SU-DHL-6 (cell line): ENCODE data around the gene IGFBP3.

Source experiments
- H2AFZ ChIP-seq: fragments of 200-600 bp; sonication (generic); 2 replicates; pipeline ENCODE4 v1.6.1; 2014; ENCODE audit warnings: low read depth, mild to moderate bottlenecking, moderate library complexity, mixed read lengths, antibody characterized with exemption, low read length; ENCODE audit not compliant: severe bottlenecking
- H3F3A ChIP-seq: fragments of 200-600 bp; shearing (Covaris generic); 2 replicates; pipeline ENCODE4 v1.6.0; 2016; ENCODE audit warnings: antibody characterized with exemption, mild to moderate bottlenecking; ENCODE audit not compliant: insufficient read depth
- H3K27ac ChIP-seq: fragments of 200-600 bp; sonication (generic); 2 replicates; pipeline ENCODE4 v1.5.1; 2016; ENCODE audit warnings: low read depth, mild to moderate bottlenecking, low read length, moderate library complexity, mixed read lengths
- H3K27me3 ChIP-seq: fragments of 200-600 bp; sonication (generic), shearing (Covaris generic); 2 replicates; pipeline ENCODE4 v1.6.0; 2014; ENCODE audit warnings: mild to moderate bottlenecking, low read length
- H3K36me3 ChIP-seq: fragments of 200-600 bp; sonication (generic); 2 replicates; pipeline ENCODE4 v1.6.1; 2014; ENCODE audit warnings: mild to moderate bottlenecking, low read length, mixed read lengths
- H3K4me2 ChIP-seq: fragments of 300-600, 200-600 bp; shearing (Covaris generic), sonication (generic); 2 replicates; pipeline ENCODE4 v1.6.0; 2014; ENCODE audit warnings: low read length, low read depth, mild to moderate bottlenecking; ENCODE audit not compliant: poor library complexity, severe bottlenecking
- H3K4me3 ChIP-seq: fragments of 200-600 bp; sonication (generic); 2 replicates; pipeline ENCODE4 v1.5.1; 2014; ENCODE audit warnings: antibody characterized with exemption, low read length, mild to moderate bottlenecking, mixed read lengths; ENCODE audit not compliant: insufficient read depth, poor library complexity, severe bottlenecking
- H3K79me2 ChIP-seq: fragments of 200-600 bp; sonication (generic); 2 replicates; pipeline ENCODE4 v1.6.1; 2014; ENCODE audit warnings: mild to moderate bottlenecking, low read length, moderate library complexity; ENCODE audit not compliant: insufficient read depth
- H3K9ac ChIP-seq: fragments of 200-600 bp; sonication (generic); 2 replicates; pipeline ENCODE4 v1.7.0; 2014; ENCODE audit warnings: mild to moderate bottlenecking, low read length
- H3K9me2 ChIP-seq: fragments of 200-600 bp; sonication (generic); replicated peaks from 2 replicates; pipeline ENCODE4 v1.6.1; 2014; ENCODE audit warnings: low read length; ENCODE audit not compliant: insufficient read depth
- H3K9me3 ChIP-seq: fragments of 200-600 bp; sonication (generic); 2 replicates; pipeline ENCODE4 v1.6.1; 2014; ENCODE audit warnings: low read length, mixed read lengths; ENCODE audit not compliant: insufficient read depth
- H4K20me1 ChIP-seq: fragments of 200-600 bp; sonication (generic); 2 replicates; pipeline ENCODE4 v1.6.1; 2014; ENCODE audit warnings: low read depth, mild to moderate bottlenecking, antibody characterized with exemption, low read length, moderate library complexity, mixed read lengths
- EZH2phosphoT487 ChIP-seq: fragments of 200-600 bp; sonication (generic), shearing (Covaris generic); conservative IDR thresholded peaks from 2 replicates; pipeline ENCODE4 v1.6.1; 2018; ENCODE audit warnings: mild to moderate bottlenecking, antibody characterized with exemption, low read length, moderate library complexity, mixed read lengths
- TF ChIP-seq, protein P1 (sequence below): fragments of 200-600 bp; sonication (generic); IDR thresholded peaks from one replicate; pipeline ENCODE4 v1.5.1; 2017; ENCODE audit warnings: antibody characterized with exemption, mild to moderate bottlenecking, low read length, moderate library complexity; ENCODE audit not compliant: insufficient read depth, poor library complexity, severe bottlenecking

IGFBP3 gene

GRCh38 chr7:45927721-45928120 is 6.6 kb upstream of the IGFBP3 start:
- no peaks in the 10 kb centered on the region for H3K79me2 ChIP-seq
- TF ChIP-seq, protein P1, sequence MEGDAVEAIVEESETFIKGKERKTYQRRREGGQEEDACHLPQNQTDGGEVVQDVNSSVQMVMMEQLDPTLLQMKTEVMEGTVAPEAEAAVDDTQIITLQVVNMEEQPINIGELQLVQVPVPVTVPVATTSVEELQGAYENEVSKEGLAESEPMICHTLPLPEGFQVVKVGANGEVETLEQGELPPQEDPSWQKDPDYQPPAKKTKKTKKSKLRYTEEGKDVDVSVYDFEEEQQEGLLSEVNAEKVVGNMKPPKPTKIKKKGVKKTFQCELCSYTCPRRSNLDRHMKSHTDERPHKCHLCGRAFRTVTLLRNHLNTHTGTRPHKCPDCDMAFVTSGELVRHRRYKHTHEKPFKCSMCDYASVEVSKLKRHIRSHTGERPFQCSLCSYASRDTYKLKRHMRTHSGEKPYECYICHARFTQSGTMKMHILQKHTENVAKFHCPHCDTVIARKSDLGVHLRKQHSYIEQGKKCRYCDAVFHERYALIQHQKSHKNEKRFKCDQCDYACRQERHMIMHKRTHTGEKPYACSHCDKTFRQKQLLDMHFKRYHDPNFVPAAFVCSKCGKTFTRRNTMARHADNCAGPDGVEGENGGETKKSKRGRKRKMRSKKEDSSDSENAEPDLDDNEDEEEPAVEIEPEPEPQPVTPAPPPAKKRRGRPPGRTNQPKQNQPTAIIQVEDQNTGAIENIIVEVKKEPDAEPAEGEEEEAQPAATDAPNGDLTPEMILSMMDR, result no peak
- TF ChIP-seq EZH2phosphoT487, result no peak
- no peaks in the 10 kb centered on the region for H3K36me3 ChIP-seq
- no peaks in the 10 kb centered on the region for H3F3A ChIP-seq
- no peaks in the 10 kb centered on the region for H3K27me3 ChIP-seq
- H3K27ac ChIP-seq, result no peak overlapping the region
- H4K20me1 ChIP-seq, result 0 out of 2 replicates have a peak, but pooled peaks cover 3% of the 10 kb centered on the region
- H3K9ac ChIP-seq, result no peak overlapping the region
- no peaks in the 10 kb centered on the region for H3K9me2 ChIP-seq
- no peaks in the 10 kb centered on the region for H3K9me3 ChIP-seq
- H3K4me3 ChIP-seq, result no peak overlapping the region
- H3K4me2 ChIP-seq, result no peak overlapping the region
- no peak overlapping the region for H2AFZ ChIP-seq

GRCh38 chr7:45924283-45924682 is 3.2 kb upstream of the IGFBP3 start:
- TF ChIP-seq, protein P1, result no peak
- no peak for TF ChIP-seq EZH2phosphoT487
- H3K9me3 ChIP-seq, result no peaks in the 10 kb centered on the region
- no peak overlapping the region for H2AFZ ChIP-seq
- no peaks in the 10 kb centered on the region for H3K27me3 ChIP-seq
- H3K36me3 ChIP-seq, result no peaks in the 10 kb centered on the region
- H3K4me2 ChIP-seq, result no peak overlapping the region
- H3K9ac ChIP-seq, result no peak overlapping the region
- H4K20me1 ChIP-seq, result no peaks in the 10 kb centered on the region
- H3K79me2 ChIP-seq, result no peaks in the 10 kb centered on the region
- H3K9me2 ChIP-seq, result no peaks in the 10 kb centered on the region
- H3K27ac ChIP-seq, result no peak overlapping the region
- no peaks in the 10 kb centered on the region for H3F3A ChIP-seq
- H3K4me3 ChIP-seq, result no peak overlapping the region

- Histone ChIP-seq H2AFZ (no peak overlapping the region), H4K20me1 (no peaks in the 10 kb centered on the region), H3F3A (no peaks in the 10 kb centered on the region), H3K4me3 (no peak overlapping the region), H3K9ac (no peak overlapping the region), H3K27ac (no peak overlapping the region), H3K4me2 (no peak overlapping the region), H3K36me3 (no peaks in the 10 kb centered on the region), H3K9me2 (no peaks in the 10 kb centered on the region), H3K9me3 (no peaks in the 10 kb centered on the region), H3K27me3 (no peaks in the 10 kb centered on the region), H3K79me2 (no peaks in the 10 kb centered on the region)
- TF ChIP-seq, protein P1, result no peak
- 0 out of 2 replicates have a peak, but pooled peaks have one; percentile 12 for TF ChIP-seq EZH2phosphoT487
Observed at GRCh38 chr7:45923818-45924217, 2.7 kb upstream of the IGFBP3 start.

- no peak for TF ChIP-seq EZH2phosphoT487
- TF ChIP-seq, protein P1, result peak; percentile 98
- Histone ChIP-seq H3K27ac (no peak overlapping the region), H3K4me3 (no peak overlapping the region)
Observed at GRCh38 chr7:45923290-45923689, 2.2 kb upstream of the IGFBP3 start.

More at GRCh38 chr7:45923290-45923689, 2.2 kb upstream of the IGFBP3 start:
- no peaks in the 10 kb centered on the region for H3K9me2 ChIP-seq
- H3K4me2 ChIP-seq, result peak overlapping the region; percentile 3
- no peak overlapping the region for H3K9ac ChIP-seq
- no peaks in the 10 kb centered on the region for H3K36me3 ChIP-seq
- H3F3A ChIP-seq, result no peaks in the 10 kb centered on the region
- H2AFZ ChIP-seq, result no peak overlapping the region
- H3K9me3 ChIP-seq, result no peaks in the 10 kb centered on the region
- no peaks in the 10 kb centered on the region for H3K27me3 ChIP-seq
- H3K79me2 ChIP-seq, result no peaks in the 10 kb centered on the region
- no peaks in the 10 kb centered on the region for H4K20me1 ChIP-seq
